MM.1S (cell line): ENCODE data around the gene EXOSC7.

ENCODE experiments used
- EZH2 ChIP-seq: fragments of 300-600 bp; sonication (generic); optimal IDR thresholded peaks from 2 replicates; pipeline ENCODE3; 2017; ENCODE audit warnings: low read depth, mild to moderate bottlenecking, antibody characterized with exemption, low read length, mixed read lengths
- TF ChIP-seq, protein P1 (sequence below): fragments of 300-600 bp; sonication (generic); IDR thresholded peaks from 2 replicates; pipeline ENCODE4 v1.5.1; 2016; ENCODE audit warnings: antibody characterized with exemption, low read length, mixed read lengths

- no peak for TF ChIP-seq EZH2
- TF ChIP-seq, protein P1, sequence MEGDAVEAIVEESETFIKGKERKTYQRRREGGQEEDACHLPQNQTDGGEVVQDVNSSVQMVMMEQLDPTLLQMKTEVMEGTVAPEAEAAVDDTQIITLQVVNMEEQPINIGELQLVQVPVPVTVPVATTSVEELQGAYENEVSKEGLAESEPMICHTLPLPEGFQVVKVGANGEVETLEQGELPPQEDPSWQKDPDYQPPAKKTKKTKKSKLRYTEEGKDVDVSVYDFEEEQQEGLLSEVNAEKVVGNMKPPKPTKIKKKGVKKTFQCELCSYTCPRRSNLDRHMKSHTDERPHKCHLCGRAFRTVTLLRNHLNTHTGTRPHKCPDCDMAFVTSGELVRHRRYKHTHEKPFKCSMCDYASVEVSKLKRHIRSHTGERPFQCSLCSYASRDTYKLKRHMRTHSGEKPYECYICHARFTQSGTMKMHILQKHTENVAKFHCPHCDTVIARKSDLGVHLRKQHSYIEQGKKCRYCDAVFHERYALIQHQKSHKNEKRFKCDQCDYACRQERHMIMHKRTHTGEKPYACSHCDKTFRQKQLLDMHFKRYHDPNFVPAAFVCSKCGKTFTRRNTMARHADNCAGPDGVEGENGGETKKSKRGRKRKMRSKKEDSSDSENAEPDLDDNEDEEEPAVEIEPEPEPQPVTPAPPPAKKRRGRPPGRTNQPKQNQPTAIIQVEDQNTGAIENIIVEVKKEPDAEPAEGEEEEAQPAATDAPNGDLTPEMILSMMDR = no peak
Measured at GRCh38 chr3:44954304-44954703, 21.7 kb upstream of the EXOSC7 start.
